Activated T-cell treated with anti-CD3 and anti-CD28 coated beads for 48 hours (primary cell): ENCODE results near the gene MLST8.
"Not testable (repeated sequence)": the region's sequence is repeated elsewhere in the genome, so short reads cannot be mapped to it uniquely, and the experiment has no call there.

Source experiments
- DNase-seq: peaks from one replicate; pipeline ENCODE4 v3.0.0-alpha.2; 2020; ENCODE audit warnings: low read depth

MLST8 gene

DNA sequence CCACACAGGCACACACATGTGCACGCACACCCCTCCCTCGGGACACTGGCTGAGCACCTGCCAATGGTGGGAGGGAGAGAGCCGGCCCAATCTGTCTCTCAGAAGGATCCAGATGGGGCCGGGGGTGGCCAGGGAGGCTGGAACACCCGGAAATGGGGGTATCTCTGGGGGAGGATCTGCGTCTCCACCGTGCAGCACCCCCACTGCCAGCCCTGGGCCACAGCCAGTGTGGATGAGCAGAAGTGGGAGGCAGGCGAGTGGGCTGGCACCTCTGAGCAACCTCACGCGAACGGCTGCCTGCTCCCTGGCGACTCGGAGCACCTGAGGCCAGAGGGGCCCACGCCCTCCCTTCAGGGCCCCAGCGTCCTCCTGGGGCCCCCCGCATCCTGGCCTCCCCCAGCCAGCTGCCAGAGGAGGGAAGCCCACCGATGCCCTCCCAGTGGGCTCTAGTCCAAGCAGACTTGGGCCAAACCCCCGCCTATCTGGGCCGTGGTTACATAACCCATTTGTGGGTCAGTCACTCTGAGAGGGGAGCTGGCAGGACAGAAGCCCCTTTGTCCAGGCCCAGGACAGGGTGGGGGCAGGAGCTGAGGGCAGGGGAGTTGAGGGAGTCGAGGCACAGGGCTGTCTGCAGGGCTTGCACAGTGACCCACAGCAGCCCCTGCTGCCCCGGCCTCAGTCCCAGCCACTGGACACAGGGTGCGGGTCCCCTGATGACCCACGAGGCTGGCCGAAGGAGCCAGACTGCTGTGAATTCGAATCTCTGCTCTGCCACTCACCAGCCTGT is 14.4 kb upstream of the MLST8 start:
- DNase-seq: no peak

DNA sequence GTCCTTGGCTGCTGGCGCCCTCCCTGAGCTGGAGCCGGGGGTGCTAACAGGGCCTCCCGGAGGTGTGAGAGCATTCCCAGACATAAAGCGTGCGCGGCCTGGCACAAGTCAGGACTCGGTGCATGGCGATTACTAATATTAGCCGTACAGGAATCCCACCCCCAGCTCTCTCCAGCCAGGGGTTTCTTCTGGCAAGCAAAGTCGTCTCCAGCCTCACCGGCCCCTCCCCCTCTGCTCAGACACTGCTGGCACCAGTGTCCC is 13.9 kb upstream of the MLST8 start:
- DNase-seq: no peak

DNA sequence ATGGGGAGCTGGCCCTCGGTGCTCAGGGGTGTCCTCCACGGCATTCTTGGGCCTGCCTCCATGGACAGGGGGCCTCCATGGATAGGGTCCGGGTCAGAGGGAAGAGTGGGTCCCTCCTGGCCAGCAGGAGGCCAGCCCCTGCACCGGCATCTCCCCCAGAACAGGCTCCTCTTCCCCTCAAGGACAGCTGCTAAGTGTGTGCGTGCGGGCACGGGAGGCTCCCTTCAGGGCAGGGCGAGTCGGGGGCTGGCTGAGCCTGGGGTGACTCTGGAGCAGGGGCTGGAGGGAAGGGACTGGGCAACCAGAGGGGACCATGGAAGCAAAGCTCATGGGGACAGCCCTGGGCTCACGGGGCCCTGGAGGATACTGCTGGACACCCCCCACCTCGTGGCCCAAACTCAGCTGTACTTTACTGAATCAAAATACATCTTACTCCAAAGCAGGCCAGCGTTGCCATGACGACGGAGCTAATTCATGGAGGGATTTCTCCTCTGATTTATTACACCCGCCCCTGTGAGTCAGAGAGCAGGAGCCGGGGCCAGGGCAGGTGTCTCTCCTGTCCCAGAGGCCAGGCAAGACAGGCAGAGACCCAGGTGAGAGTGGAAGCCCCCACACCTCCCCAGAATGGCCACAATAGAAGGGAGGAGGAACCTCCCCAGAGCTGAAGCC is 11.0 kb upstream of the MLST8 start:
- no peak for DNase-seq

DNA sequence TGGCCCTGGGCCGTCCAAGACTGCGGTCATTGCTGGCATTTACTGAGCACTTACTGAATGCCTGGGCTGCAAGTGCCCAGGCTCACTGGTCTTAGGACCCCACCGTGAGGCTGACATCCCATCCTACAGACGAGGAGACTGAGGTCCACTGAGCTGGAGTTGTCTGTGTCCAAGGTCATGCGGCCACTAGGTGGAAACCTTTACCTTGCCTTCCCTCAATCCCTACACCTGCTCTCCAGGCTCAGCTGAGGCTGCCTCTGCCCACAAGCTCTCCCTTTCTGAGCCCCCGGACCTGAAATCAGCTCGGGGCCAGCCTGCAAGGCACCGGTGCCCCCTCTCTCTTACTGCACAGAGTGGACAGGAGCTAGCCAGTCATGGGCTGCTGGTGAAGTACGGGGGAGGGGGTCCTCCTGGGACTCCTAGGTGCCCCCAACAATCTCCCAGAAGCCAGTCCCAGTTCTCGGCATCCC is 10.4 kb upstream of the MLST8 start:
- no peak for DNase-seq

DNA sequence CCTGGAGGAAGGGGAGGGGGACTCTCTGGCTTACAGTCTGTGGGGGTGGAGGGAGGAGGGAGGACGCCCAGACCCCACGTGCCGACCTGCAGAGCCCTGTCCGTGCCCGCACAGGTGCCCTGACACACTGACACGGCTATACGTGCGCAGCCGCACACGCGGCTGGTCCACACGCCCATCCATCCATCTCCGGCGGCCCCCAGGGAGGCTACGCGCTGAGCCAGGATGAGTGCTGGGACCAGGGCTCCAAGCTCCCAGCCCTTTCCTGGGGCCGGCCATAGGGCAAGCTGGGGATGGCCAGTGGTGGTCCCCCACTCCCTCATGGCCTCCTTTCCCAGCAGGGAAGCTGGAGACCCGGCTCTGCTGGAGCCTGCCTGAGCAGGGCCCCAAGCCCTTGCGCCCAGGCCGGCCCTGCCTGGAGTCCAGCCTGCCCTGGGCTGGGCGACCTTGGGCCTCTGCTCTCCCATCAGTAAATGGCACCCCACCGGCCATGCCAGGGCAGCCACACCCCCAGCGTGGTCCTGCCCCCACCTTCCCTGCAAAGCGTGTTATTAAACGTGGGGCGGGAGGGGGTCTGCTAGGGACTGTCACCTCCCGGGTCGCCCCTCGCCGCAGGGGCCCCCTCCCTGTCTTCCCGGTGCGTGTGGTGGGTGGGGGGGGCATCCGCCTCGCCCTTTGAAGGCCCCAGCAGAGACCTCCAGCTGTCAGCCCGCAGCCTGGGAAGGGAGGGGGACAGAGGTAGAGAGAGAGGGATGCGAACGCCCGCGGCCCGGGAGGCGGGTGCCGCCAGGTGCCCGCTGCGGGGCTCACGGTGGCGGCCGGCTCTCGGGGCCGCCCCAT is 9.7 kb upstream of the MLST8 start:
- DNase-seq: no peak

DNA sequence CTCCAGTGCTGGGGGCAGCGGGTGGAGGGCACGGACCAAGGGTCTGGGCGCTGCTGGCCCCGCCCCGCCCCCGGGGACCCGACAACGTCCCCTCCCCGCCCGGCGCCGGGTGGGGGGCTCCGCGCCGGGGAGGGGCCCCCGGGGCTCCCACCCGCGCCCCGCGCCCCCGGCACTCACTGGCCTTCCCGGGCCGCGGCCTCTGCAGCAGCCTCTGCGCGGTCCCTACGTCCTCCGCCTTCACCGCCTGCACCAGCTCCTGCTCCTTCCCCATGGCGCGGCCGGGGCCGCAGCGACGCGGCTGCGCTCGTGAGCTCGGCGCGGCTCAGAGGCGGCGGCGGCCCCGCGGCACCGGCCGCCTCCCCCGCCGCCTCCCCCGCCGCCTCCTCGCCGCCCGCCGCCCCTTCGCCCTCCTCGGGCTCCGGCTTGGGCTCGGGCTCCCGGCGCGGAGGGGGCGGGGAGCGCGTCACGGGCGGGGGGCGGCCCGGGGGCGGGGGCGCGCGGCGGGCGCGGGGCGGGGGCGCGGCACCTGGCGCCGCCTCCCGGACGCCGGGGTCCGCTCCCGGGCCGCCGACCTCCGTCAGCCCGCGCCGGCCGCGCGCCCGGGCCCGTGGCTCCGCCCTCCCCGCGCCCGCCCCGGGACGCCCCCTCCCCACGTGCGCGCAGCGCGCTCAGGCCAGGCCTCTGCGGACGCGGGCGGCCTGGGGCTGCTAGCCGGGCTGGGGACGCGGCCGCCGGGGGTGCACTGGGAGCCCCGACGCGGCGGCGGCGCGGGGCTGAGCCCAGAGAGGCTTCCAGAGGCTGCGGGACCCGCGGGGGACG is 8.9 kb upstream of the MLST8 start, which contains the start of gene CASKIN1:
TSS of gene CASKIN1 (minus strand) at position 444 of the 819 bp plus-strand sequence. CDS start at position 271, 173 bp downstream.
- no peak for DNase-seq

DNA sequence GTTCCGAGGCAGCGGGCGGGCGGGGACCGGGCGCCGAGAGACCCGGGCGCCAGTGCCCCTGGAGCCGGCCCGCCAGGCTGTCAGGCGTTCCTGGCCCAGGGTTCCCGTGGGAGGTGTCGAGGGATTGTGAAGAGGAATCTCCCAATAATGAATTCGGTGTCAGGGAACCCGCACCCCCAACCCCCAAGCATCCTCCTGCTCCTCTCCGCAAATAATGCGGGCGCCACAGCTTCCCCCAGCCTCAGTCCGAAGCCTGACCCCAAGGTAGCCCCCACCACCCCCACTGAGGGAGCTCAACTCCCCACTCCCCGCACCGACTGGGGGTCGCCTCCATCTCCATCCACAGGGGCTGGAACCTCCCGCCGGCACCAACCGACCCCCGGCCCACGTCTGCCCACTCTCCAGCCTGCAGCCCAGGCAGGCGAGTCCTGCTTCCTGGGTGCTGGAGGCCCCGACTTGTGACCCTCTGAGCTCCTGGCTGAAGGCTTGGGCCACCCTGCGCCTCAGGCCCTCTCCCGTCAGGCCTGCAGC is 8.2 kb upstream of the MLST8 start:
- DNase-seq: no peak

DNA sequence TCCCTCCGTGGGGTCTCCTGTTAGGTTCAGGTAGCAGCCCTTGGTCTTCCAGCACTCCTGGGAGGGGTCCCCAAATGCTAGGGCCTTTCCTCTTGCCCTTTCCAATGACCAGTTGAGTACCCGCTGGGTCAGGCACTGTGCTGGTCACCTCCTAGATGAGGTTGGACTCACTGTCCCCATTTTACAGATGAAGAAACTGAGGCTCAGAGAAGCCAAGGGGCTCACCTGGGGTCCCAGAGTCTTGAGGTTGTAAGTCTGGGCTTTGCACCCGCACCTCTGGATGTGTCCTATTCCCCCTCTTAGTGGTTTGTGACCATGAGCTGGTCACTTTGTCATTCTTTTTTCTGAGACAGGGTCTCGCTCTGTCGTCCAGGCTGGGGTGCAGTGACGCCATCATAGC is 7.5 kb upstream of the MLST8 start:
- DNase-seq: no peak

DNA sequence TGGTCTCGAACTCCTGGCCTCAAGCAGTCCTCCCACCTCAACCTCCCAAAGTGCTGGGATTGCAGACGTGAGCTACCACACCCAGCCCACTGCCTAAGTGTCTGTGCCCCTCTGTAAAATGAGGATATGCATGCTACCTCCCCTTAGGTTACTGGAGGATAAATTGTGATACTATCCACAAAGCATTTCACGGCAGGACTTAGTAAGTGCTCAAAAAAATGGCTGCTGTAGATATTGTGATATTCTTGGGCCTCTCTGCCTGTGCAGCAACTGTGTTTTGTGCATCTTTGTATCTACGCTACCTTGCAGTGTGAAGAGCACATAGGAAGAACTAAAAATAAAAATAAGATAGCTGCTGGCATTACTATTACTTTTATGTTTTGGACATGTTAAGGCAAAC is 7.0 kb upstream of the MLST8 start:
- DNase-seq: no peak

DNA sequence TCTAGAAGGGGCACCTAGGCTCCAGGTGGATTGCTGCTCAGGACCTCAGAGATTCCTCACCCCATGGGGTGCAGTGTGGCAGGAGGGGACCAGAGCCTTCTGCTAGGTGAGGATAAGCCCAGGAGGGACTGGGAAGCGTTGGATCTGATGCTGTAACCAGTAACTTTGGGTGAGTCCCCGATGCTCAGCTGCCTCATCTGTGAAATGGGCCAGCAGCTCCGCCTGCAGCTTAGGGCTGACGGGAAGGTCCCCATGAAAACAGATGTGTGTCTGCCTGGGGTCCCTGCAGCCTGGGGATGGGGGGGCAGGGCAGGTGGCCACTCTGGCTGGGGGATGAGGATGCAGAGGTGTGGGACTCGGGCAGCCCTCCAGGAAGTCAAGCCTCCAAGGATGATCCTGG is 6.2 kb upstream of the MLST8 start:
- DNase-seq: no peak

DNA sequence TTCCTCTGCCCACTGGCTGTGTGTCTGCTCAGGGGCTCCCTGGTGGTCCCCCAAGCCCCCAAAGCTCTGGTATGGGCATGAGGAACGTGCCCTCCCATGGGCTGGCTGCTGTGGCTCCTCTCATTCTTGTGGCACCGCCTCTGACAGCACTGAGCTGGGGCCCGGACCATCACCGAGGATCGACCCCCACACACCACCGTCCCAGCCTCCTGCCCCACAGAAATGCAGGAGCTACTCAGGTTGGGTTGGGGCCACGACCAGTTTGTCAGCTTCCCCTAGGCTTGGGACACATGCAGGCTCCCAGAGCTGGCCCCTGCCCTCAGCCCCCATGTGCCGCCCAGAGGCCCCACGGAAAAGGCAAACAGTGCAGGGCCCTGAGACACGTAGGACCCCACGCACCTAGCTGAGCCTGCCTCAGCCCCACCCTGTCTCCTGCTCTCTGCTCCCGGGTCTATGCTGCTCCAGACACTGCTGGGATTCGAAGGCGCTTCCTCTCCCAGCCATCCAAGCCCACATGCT is 5.6 kb upstream of the MLST8 start:
- DNase-seq: no peak

DNA sequence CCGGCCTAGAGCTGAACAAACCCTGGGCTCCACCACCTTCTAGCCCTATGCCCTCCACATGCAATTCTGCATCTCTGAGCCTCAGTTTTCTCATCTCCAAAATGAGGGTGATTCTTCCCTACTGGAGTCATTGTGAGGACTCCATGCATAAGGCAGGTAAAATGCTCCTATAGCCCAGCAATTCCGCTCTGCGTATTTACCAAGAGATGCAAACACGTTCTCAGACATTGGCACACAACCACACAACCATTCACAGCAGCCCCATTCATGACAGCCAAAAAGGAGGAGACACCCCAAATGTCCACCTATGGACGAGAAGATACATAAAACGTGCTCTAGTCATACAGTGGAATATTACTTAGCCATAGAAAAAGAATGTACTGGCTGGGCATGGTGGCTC is 4.9 kb upstream of the MLST8 start:
- no peak for DNase-seq

DNA sequence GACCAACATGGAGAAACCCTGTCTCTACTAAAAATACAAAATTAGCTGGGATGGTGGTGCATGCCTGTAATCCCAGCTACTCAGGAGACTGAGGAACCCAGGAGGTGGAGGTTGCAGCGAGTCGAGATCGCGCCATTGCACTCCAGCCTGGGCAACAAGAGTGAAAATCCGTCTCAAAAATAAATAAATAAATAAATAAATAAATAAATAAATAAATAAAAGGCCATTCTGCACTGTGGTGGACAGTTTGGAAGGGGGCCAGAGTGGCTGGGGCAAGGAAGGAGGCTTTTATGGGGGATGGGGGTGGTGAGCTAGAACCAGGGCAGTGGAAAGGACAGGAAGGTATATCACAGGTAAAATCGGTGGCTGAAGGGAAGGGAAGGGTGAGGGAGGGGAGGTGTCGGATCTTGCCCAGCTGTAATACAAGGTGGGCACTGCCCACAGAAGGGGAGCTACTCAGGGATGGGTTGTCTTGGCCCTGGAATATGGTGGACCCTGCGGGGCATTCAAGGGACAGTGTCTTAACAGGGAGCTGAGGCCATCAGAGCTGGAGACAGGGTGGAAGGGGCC is 2.0 kb upstream of the MLST8 start:
- not testable (repeated sequence) for DNase-seq

DNA sequence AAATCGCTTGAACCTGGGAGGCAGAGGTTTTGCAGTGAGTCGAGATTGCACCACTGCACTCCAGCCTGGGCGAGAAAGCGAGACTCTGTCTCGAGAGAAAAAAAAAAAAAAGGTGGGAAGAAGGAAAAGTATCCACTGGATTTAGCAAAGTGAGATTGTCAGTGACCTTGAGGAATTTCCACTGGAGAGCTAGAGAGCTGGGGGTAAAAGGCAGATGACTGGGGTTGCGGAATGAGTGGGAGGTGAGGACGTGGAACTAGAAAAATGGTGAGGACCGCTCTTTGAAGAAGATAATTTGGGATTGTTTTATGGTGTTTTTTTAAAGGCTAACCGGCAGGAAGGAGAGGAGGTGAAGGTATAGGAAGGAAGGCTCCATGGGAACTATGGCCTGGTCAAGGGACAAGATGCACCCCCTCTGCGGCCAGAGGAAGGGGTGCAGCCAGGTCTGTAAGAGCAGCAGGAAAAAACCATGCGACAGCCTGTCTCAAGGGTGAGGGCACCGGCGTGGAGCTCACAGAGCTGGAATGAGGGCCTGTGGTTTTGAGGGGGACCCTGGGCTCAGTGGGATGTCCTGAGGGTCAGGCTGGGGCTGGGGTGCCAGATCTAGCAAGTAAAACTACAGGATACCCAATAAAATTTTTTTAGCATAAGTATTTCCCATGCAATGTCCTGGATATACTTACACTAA is 694 bp upstream of the MLST8 start:
- DNase-seq: no peak

DNA sequence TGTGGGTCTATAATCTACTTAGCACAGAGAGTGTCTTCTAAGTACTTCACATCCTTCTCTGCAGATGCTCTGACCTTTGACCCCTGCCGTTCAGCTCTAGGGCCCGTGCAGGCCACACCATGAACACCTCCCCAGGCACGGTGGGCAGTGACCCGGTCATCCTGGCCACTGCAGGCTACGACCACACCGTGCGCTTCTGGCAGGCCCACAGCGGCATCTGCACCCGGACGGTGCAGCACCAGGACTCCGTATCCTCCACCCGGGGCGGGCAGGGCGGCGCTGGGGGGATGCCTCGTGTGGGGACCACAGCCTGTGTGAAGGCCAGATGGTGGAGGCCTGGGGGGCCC is 686 bp downstream of the MLST8 start:
- no peak for DNase-seq

DNA sequence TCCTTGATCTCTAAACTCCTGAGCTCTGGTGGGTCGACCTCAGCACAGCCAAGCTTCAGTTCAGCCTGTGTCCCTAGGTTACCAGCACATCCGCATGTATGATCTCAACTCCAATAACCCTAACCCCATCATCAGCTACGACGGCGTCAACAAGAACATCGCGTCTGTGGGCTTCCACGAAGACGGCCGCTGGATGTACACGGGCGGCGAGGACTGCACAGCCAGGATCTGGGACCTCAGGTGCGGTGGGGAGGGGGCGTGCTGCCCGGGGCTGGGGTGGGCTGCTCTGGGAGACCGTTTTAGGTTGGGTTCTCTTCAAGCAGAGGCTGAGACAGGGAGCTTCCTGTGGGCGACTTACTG is 1.1 kb downstream of the MLST8 start:
- no peak for DNase-seq

DNA sequence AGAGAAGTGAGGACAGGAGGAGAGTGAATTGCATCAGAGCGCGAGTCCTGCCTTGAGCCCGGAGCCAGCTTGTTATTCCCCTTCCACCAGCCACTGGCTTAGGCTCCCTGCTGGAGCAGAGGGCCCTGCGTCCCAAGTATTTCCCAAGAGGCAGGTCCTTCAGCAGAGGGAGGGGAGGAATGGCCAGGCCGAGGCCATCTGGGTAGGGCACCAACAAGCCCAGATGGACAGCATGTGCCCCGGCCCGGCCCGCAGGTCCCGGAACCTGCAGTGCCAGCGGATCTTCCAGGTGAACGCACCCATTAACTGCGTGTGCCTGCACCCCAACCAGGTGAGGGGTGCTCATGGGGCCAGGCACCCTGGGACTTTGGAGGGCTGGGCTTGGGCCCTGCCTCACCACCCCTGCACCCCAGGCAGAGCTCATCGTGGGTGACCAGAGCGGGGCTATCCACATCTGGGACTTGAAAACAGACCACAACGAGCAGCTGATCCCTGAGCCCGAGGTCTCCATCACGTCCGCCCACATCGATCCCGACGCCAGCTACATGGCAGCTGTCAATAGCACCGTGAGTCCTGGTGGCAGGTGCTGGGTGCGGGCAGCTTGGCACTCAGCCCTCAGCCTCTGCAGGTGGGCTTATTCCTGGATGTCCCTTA is 1.7 kb downstream of the MLST8 start:
- no peak for DNase-seq

DNA sequence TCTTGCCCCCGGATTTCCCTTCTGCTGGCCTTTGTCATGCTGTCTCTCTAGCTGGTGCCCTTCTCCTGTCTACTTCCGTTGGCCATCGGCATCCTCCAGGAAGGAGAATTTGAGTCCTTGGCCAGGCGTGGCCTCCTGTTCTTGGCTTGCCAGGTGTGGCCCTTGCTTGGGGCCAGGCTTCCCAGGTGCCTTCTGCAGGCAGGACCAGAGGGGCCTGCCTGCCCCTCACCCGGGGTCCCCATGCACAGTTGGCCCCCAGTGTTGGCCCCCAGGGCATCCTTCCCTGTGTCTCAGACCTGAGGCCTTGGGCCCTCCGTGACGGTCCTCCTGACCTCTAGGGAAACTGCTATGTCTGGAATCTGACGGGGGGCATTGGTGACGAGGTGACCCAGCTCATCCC is 2.6 kb downstream of the MLST8 start:
- DNase-seq: no peak

DNA sequence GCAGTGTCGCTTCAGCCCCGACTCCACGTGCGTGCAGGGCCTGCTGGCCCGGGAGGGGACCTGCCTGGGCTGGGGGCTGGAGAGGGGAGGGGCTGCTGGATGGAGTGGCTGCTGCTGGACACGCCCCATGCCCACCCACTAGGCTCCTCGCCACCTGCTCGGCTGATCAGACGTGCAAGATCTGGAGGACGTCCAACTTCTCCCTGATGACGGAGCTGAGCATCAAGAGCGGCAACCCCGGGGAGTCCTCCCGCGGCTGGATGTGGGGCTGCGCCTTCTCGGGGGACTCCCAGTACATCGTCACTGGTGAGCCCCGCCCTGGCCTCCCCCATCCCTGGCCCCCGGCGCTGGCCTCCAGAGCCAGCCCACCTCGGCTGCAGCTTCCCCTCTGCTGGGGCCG is 3.1 kb downstream of the MLST8 start:
- no peak for DNase-seq

DNA sequence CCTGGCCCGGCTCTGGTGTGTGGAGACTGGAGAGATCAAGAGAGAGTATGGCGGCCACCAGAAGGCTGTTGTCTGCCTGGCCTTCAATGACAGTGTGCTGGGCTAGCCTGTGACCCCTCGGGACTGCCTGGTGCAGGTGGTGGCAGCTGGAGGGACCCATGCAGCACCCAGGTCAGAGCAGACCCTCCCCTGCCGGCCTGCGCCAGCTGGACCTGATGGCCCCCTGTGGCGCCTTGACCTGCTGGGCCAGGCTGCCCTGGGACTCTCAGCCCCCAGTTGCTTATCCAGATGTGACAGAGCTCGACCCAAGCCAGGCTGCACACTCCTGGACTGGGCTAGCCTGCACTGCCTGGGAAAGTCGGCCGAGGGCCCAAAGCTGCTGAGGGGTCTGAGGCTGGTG is 3.5 kb downstream of the MLST8 start:
- no peak for DNase-seq
